Measurements from ENCODE around the gene PPM1A.

Gene PPM1A

DNA sequence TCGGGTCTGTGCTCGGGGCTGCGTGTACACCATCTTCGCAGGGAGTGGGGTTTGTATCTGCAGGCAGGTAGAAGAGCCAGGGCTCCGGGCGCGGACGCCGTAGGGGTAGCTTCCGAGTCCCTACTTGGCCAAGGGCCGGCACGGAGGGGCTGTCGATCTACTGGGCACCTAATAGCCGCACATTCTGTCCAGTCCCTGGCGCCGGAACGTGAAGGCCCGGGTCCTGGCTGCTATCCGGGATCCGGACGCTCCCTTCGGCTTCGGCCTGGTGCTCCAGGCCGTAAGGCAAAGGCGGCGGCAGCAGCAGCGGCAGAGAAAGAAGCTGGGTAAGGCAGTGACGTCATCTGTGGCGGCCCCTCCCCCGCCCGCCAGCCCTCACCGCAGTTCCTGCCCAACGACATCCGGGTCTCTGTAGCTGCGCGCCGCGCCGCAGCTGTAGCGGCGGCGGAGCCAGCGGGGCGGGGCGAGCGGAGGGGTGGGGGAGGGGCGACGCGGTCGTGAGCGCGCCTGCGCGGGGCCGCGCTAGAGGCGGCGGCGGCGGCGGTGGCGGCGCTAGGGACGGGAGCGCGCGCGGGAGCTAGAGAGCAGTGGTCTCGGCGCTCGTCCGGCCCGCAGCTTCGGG, at the start of gene PPM1A:
PPM1A (plus strand) TSS at position 525 of the 622 bp plus-strand sequence. CDS start 33,483 bp downstream, outside the sequence.
- Histone ChIP-seq H4K20me1 (ENCODE audit: insufficient read depth, low read length, poor library complexity, severe bottlenecking) (peaks cover 39% of the 10 kb centered on the region), H3K4me2 (ENCODE audit: low read depth, low read length, poor library complexity, severe bottlenecking) (peak within 1 kb of the TSS; percentile 91), H3K79me2 (ENCODE audit: insufficient read depth, low read length) (peaks cover 40% of the 10 kb centered on the region), H3K4me1 (ENCODE audit: insufficient read depth, low read length, poor library complexity, severe bottlenecking) (peaks cover 35% of the 10 kb centered on the region), H3K4me3 (ENCODE audit: low read length, poor library complexity, severe bottlenecking) (peak within 1 kb of the TSS; percentile 77), H3K9ac (ENCODE audit: low read depth, low read length, poor library complexity, severe bottlenecking) (peak within 1 kb of the TSS; percentile 97), H3K36me3 (ENCODE audit: insufficient read depth, low read length) (no peaks in the 10 kb centered on the region), H2AFZ (ENCODE audit: low read length) (peak within 1 kb of the TSS; percentile 79), H3F3A (ENCODE audit: low read depth) (no peaks in the 10 kb centered on the region), H3K9me3 (ENCODE audit: insufficient read depth, low read depth, low read length) (no peaks in the 10 kb centered on the region), H3K27me3 (ENCODE audit: insufficient read depth, low read length, poor library complexity, severe bottlenecking) (no peaks in the 10 kb centered on the region), H3K9me2 (replicated peaks; ENCODE audit: low read depth, low read length) (no peaks in the 10 kb centered on the region)
- TF ChIP-seq EZH2phosphoT487 (IDR thresholded peaks at IDR 0.05; ENCODE audit: borderline replicate concordance) (no peak), CTCF (conservative IDR thresholded peaks at IDR 0.05; ENCODE audit: low read length) (no peak)

GRCh38 chr14:60199321-60199720, 49.7 kb upstream of the PPM1A start:
- Histone ChIP-seq H3F3A (ENCODE audit: low read depth) (peaks cover 4% of the 10 kb centered on the region; the same call in 1 of the 2 replicates), H3K4me2 (ENCODE audit: low read depth, low read length, poor library complexity, severe bottlenecking) (no peak overlapping the region), H3K9me3 (ENCODE audit: insufficient read depth, low read depth, low read length) (peaks cover 15% of the 10 kb centered on the region; the same call in 1 of the 2 replicates), H3K9me2 (replicated peaks; ENCODE audit: low read depth, low read length) (no peaks in the 10 kb centered on the region), H3K36me3 (ENCODE audit: insufficient read depth, low read length) (no peaks in the 10 kb centered on the region), H3K9ac (ENCODE audit: low read depth, low read length, poor library complexity, severe bottlenecking) (no peak overlapping the region), H3K27me3 (ENCODE audit: insufficient read depth, low read length, poor library complexity, severe bottlenecking) (no peaks in the 10 kb centered on the region), H3K79me2 (ENCODE audit: insufficient read depth, low read length) (no peaks in the 10 kb centered on the region), H4K20me1 (ENCODE audit: insufficient read depth, low read length, poor library complexity, severe bottlenecking) (no peaks in the 10 kb centered on the region), H3K4me3 (ENCODE audit: low read length, poor library complexity, severe bottlenecking) (no peak overlapping the region), H3K4me1 (ENCODE audit: insufficient read depth, low read length, poor library complexity, severe bottlenecking) (peaks cover 31% of the 10 kb centered on the region), H2AFZ (ENCODE audit: low read length) (no peak overlapping the region)
- TF ChIP-seq EZH2phosphoT487 (IDR thresholded peaks at IDR 0.05; ENCODE audit: borderline replicate concordance) (no peak), CTCF (conservative IDR thresholded peaks at IDR 0.05; ENCODE audit: low read length) (no peak)

DNA sequence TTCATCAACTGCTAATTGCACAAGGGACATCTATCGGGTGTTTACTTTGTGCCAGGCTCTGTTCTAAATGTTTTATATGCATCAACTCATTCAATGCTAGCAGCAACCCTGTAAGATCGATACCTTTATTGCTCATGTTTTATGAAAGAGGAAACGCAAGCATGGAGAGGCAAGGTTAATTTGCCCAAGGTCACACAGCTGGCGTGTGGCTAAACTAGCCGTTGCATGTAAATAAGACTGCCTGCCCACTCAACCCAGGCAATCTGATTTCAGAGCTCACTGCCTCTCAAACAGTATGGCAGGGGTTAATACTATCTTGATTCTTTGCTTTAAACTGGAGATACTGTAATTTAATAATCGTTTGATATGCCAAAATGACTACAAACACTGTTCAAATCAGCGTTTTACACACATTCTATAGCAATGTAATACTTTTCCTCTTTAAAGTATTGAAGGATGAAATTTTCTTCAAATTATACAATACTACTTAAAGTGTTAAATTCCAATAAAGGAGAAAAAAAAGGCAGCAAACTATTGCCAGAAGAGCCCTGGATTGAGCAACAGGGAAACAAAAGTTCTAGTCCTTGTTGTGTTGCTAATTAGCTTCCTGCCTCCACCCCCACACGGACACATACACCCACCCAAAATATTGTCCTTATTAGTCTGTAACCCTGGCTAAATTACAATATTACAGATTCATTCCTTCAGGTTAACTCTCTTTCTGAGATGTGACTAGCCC, 44.7 kb upstream of the PPM1A start:
- Histone ChIP-seq H3K9me3 (ENCODE audit: insufficient read depth, low read depth, low read length) (peaks cover 6% of the 10 kb centered on the region; the same call in 1 of the 2 replicates), H3K9ac (ENCODE audit: low read depth, low read length, poor library complexity, severe bottlenecking) (no peak overlapping the region), H3K4me1 (ENCODE audit: insufficient read depth, low read length, poor library complexity, severe bottlenecking) (no peaks in the 10 kb centered on the region), H3K4me3 (ENCODE audit: low read length, poor library complexity, severe bottlenecking) (no peak overlapping the region), H3K27me3 (ENCODE audit: insufficient read depth, low read length, poor library complexity, severe bottlenecking) (no peaks in the 10 kb centered on the region), H3K79me2 (ENCODE audit: insufficient read depth, low read length) (no peaks in the 10 kb centered on the region), H3F3A (ENCODE audit: low read depth) (no peaks in the 10 kb centered on the region), H3K9me2 (replicated peaks; ENCODE audit: low read depth, low read length) (no peaks in the 10 kb centered on the region), H3K4me2 (ENCODE audit: low read depth, low read length, poor library complexity, severe bottlenecking) (no peak overlapping the region), H2AFZ (ENCODE audit: low read length) (peak overlapping the region; percentile 51), H3K36me3 (ENCODE audit: insufficient read depth, low read length) (no peaks in the 10 kb centered on the region), H4K20me1 (ENCODE audit: insufficient read depth, low read length, poor library complexity, severe bottlenecking) (no peaks in the 10 kb centered on the region)
- TF ChIP-seq CTCF (conservative IDR thresholded peaks at IDR 0.05; ENCODE audit: low read length) (no peak), EZH2phosphoT487 (IDR thresholded peaks at IDR 0.05; ENCODE audit: borderline replicate concordance) (no peak)

Measured in Loucy (cell line).